B cell (primary cell): Measurements from ENCODE around the gene CCDC136. TPM values are rescaled to one million over a fixed set of nuclear protein-coding genes. Genes with fewer than 3 reads are reported as not detected.

ENCODE experiments used
- ATAC-seq: fragments of 200-7000 bp; cut with Tn5 transposase; one replicate; pipeline ENCODE4 v1.10.0; 2021; ENCODE audit warnings: low read depth, mild to moderate bottlenecking, moderate number of reproducible peaks, moderate library complexity
- CTCF ChIA-PET: fragments of 350-600 bp; sonication (Branson Sonifier 250); formaldehyde crosslinking; loops from one replicate; lab custom pipeline; 2021; ENCODE audit warnings: antibody characterized with exemption, inconsistent platforms; lab: Charles Lee
- POLR2A ChIA-PET: fragments of 350-600 bp; sonication (Branson Sonifier 250); formaldehyde crosslinking; loops from one replicate; lab custom pipeline; 2021; ENCODE audit warnings: antibody characterized with exemption; lab: Charles Lee
- DNase-seq: peaks from one replicate; pipeline ENCODE4 v3.0.0; 2013
- H2AFZ ChIP-seq: 2 replicates; pipeline ENCODE4 v1.6.1; 2012; ENCODE audit warnings: mild to moderate bottlenecking, low read depth, low read length; ENCODE audit not compliant: insufficient read depth, poor library complexity, severe bottlenecking
- H3K27ac ChIP-seq, 2 donors: 1 replicate in 1 of 2; 2 replicates in 1 of 2; pipeline ENCODE4 v1.5.1; 2012 to 2013; ENCODE audit warnings: low read length in 2 of 2, mild to moderate bottlenecking in 2 of 2, moderate library complexity in 1 of 2
- H3K27me3 ChIP-seq, 4 experiments: fragments of 200-600 bp in 1 of 4; sonication (generic) in 1 of 4; replicated peaks in 1 of 4; 1 replicate in 2 of 4; 2 replicates in 2 of 4; pipeline versions ENCODE4 v1.6.1 to v1.7.0; 2013 to 2016; ENCODE audit warnings: low read length in 3 of 4, mild to moderate bottlenecking in 2 of 4, mixed read lengths in 1 of 4, moderate library complexity in 1 of 4; ENCODE audit not compliant: insufficient read depth in 4 of 4, control insufficient read depth in 3 of 4; ENCODE audit errors: control extremely low read depth in 1 of 4
- H3K36me3 ChIP-seq, 2 experiments: replicated peaks in 1 of 2; 1 replicate in 1 of 2; 2 replicates in 1 of 2; pipeline versions ENCODE4 v1.6.1 to v1.7.1; 2013; ENCODE audit warnings: low read length in 1 of 2; ENCODE audit not compliant: insufficient read depth in 2 of 2, control insufficient read depth in 1 of 2; ENCODE audit errors: control extremely low read depth in 1 of 2, extremely low read depth in 1 of 2
- H3K4me1 ChIP-seq, 2 donors: fragments of 200-600 bp in 1 of 2; sonication (generic) in 1 of 2; 1 replicate in 1 of 2; 2 replicates in 1 of 2; pipeline versions ENCODE4 v1.5.1 to v1.6.1; 2013 to 2017; ENCODE audit warnings: low read length in 2 of 2; ENCODE audit not compliant: control insufficient read depth in 2 of 2, insufficient read depth in 2 of 2
- H3K4me2 ChIP-seq: replicated peaks from 2 replicates; pipeline ENCODE3; 2012; ENCODE audit warnings: mild to moderate bottlenecking, low read depth, low read length; ENCODE audit not compliant: poor library complexity, severe bottlenecking
- H3K4me3 ChIP-seq, 5 experiments: fragments of 200-600 bp in 1 of 5; sonication (generic) in 1 of 5; 1 replicate in 3 of 5; 2 replicates in 2 of 5; pipeline versions ENCODE4 v1.5.1 to v1.7.0; 2011 to 2016; ENCODE audit warnings: low read length in 4 of 5, mild to moderate bottlenecking in 4 of 5, low read depth in 2 of 5, control low read depth in 1 of 5, moderate library complexity in 1 of 5; ENCODE audit not compliant: insufficient read depth in 1 of 5; ENCODE audit errors: control extremely low read depth in 1 of 5, extremely low read depth in 1 of 5
- H3K79me2 ChIP-seq: fragments of 200-600 bp; sonication (generic); one replicate; pipeline ENCODE4 v1.6.0; 2016; ENCODE audit warnings: low read length; ENCODE audit not compliant: control insufficient read depth, insufficient read depth
- H3K9ac ChIP-seq: fragments of 200-600 bp; sonication (generic); 2 replicates; pipeline ENCODE4 v1.6.1; 2017; ENCODE audit warnings: mild to moderate bottlenecking, low read length, moderate library complexity
- H3K9me3 ChIP-seq, 3 donors: one replicate each; pipeline versions ENCODE4 v1.6.1 to v1.7.1; 2013; ENCODE audit warnings: low read length in 2 of 3; ENCODE audit not compliant: control insufficient read depth in 2 of 3, insufficient read depth in 1 of 3; ENCODE audit errors: control extremely low read depth in 1 of 3
- H4K20me1 ChIP-seq: 2 replicates; pipeline ENCODE4 v1.6.0; 2012; ENCODE audit warnings: mild to moderate bottlenecking, low read length; ENCODE audit not compliant: insufficient read depth, control insufficient read depth, poor library complexity, severe bottlenecking
- H3K27ac Mint-ChIP-seq: one replicate; pipeline ENCODE4 v1.8.0; 2021; ENCODE audit warnings: mixed read lengths
- H3K27me3 Mint-ChIP-seq: one replicate; pipeline ENCODE4 v1.8.0; 2021; ENCODE audit warnings: mixed read lengths
- H3K4me1 Mint-ChIP-seq: one replicate; pipeline ENCODE4 v1.8.0; 2021; ENCODE audit warnings: mixed read lengths
- H3K4me3 Mint-ChIP-seq: one replicate; pipeline ENCODE4 v1.8.0; 2021; ENCODE audit warnings: mixed read lengths
- H3K9me3 Mint-ChIP-seq: one replicate; pipeline ENCODE4 v1.8.0; 2022; ENCODE audit warnings: mixed read lengths; ENCODE audit not compliant: insufficient read depth
- CTCF ChIP-seq: fragments of 200-600 bp; IDR thresholded peaks from one replicate; pipeline ENCODE4 v1.8.0; 2022; ENCODE audit warnings: antibody characterized with exemption, mild to moderate bottlenecking
- EZH2 ChIP-seq: IDR thresholded peaks from 2 replicates; pipeline ENCODE4 v1.6.1; 2012; ENCODE audit warnings: borderline replicate concordance, low read depth, mild to moderate bottlenecking, moderate library complexity, low read length; ENCODE audit not compliant: insufficient read depth, poor library complexity, severe bottlenecking
- WGBS: methylation state at CpG from one replicate; pipeline ENCODE4 v1.1.5; 2013; ENCODE audit warnings: missing lambda C conversion rate; ENCODE audit not compliant: insufficient coverage; 5-methylcytosine and 5-hydroxymethylcytosine counted together
- intact Hi-C: fragments of 100-400 bp; cut with micrococcal nuclease; formaldehyde crosslinking; loops from one replicate; pipeline ENCODE4 v1.10.0; 2022
- polyA plus RNA-seq: library from polyadenylated mRNA; depleted of rRNA; stranded (reverse); fragments of >200 nt; gene quantifications from 2 replicates; pipeline ENCODE4 v1.2.3, GENCODE V29; 2012
- total RNA-seq, 2 donors: library from RNA; stranded (reverse); fragments of 120-200 nt in 1 of 2; gene quantifications; 1 replicate in 1 of 2; 2 replicates in 1 of 2; pipeline versions ENCODE4 v1.2.3 to v1.2.4, GENCODE V29; 2013 to 2022

CCDC136 gene
- total and polyA plus RNA-seq, 2 donors (not counting 1 experiment from before 2014, with no cell fraction given), result 2.2 to 13.9 TPM

- TF ChIP-seq CTCF, result no peak
- no peak for TF ChIP-seq EZH2
- H3K9me3 Mint-ChIP-seq, result no peaks in the 10 kb centered on the region
- 89% methylated on average over 8 of the region's 14 CpGs for WGBS
- peaks cover 5% of the 10 kb centered on the region for H3K27me3 Mint-ChIP-seq
- Histone ChIP-seq H3K79me2 (no peaks in the 10 kb centered on the region), H3K4me1 (peaks cover 6 to 16% of the 10 kb centered on the region in 2 donors), H3K4me3 (no peak overlapping the region), H2AFZ (no peak overlapping the region), H3K36me3 (no peaks in the 10 kb centered on the region), H4K20me1 (no peaks in the 10 kb centered on the region), H3K4me2 (no peak overlapping the region), H3K27me3 (peaks cover 0 to 9% (median under 1%) of the 10 kb centered on the region in 4 experiments), H3K9me3 (no peaks in the 10 kb centered on the region), H3K9ac (no peak overlapping the region), H3K27ac (no peak overlapping the region)
- POLR2A ChIA-PET, result interaction anchor here (0.6 kb wide), 1 partner anchor 238 kb away, joined by 4 read pairs; no protein-coding TSS in a partner anchor
- DNase-seq, result no peak
- CTCF ChIA-PET, result interaction anchor here (1.5 kb wide), 1 partner anchor 47 kb away, joined by 4 read pairs; no protein-coding TSS in a partner anchor
- intact Hi-C loops, result no loop called here
- no peak overlapping the region for H3K4me3 Mint-ChIP-seq
- no peak for ATAC-seq
- H3K27ac Mint-ChIP-seq, result no peak overlapping the region
- H3K4me1 Mint-ChIP-seq, result peaks cover under 1% of the 10 kb centered on the region
Measured at GRCh38 chr7:128836729-128837348, 45.1 kb downstream of the CCDC136 start.

- ATAC-seq (no peak), DNase-seq (no peak)
- Histone ChIP-seq H3K79me2 (no peaks in the 10 kb centered on the region), H3K27me3 (peaks cover 0 to 4% (median 0%) of the 10 kb centered on the region in 4 experiments), H3K4me1 (peaks cover under 1 to 12% of the 10 kb centered on the region in 2 donors), H3K4me2 (no peak overlapping the region), H4K20me1 (no peaks in the 10 kb centered on the region), H3K9ac (no peak overlapping the region), H3K27ac (no peak overlapping the region), H3K36me3 (no peaks in the 10 kb centered on the region), H2AFZ (no peak overlapping the region), H3K4me3 (no peak overlapping the region), H3K9me3 (no peaks in the 10 kb centered on the region)
- WGBS, result 93% methylated on average over 16 of the region's 16 CpGs
- TF ChIP-seq EZH2, result no peak
- TF ChIP-seq CTCF, result no peak
- ChIA-PET CTCF (no interaction called here), POLR2A (interaction anchor here (0.6 kb wide), 1 partner anchor 29 kb away, joined by 10 read pairs; no protein-coding TSS in a partner anchor)
- Mint-ChIP-seq H3K9me3 (no peaks in the 10 kb centered on the region), H3K4me3 (no peak overlapping the region), H3K4me1 (peaks cover 4% of the 10 kb centered on the region), H3K27me3 (peaks cover 5% of the 10 kb centered on the region), H3K27ac (no peak overlapping the region)
- intact Hi-C loops, result no loop called here
Measured at GRCh38 chr7:128837521-128837921, 45.8 kb downstream of the CCDC136 start.
